MM.1S (cell line): Measurements from ENCODE around the gene RNF208.

Experiments used
- EZH2 ChIP-seq: fragments of 300-600 bp; sonication (generic); optimal IDR thresholded peaks from 2 replicates; pipeline ENCODE3; 2017; ENCODE audit warnings: low read depth, mild to moderate bottlenecking, antibody characterized with exemption, low read length, mixed read lengths
- EZH2phosphoT487 ChIP-seq: fragments of 300-600 bp; sonication (generic); IDR thresholded peaks from 2 replicates; pipeline ENCODE4 v1.6.1; 2018; ENCODE audit warnings: antibody characterized with exemption, low read length
- TF ChIP-seq, protein P1 (sequence below): fragments of 300-600 bp; sonication (generic); IDR thresholded peaks from 2 replicates; pipeline ENCODE4 v1.5.1; 2016; ENCODE audit warnings: antibody characterized with exemption, low read length, mixed read lengths

GRCh38 chr9:137242269-137243203 lies 20.5 kb upstream of the RNF208 start:
- TF ChIP-seq, protein P1, sequence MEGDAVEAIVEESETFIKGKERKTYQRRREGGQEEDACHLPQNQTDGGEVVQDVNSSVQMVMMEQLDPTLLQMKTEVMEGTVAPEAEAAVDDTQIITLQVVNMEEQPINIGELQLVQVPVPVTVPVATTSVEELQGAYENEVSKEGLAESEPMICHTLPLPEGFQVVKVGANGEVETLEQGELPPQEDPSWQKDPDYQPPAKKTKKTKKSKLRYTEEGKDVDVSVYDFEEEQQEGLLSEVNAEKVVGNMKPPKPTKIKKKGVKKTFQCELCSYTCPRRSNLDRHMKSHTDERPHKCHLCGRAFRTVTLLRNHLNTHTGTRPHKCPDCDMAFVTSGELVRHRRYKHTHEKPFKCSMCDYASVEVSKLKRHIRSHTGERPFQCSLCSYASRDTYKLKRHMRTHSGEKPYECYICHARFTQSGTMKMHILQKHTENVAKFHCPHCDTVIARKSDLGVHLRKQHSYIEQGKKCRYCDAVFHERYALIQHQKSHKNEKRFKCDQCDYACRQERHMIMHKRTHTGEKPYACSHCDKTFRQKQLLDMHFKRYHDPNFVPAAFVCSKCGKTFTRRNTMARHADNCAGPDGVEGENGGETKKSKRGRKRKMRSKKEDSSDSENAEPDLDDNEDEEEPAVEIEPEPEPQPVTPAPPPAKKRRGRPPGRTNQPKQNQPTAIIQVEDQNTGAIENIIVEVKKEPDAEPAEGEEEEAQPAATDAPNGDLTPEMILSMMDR: no peak
- TF ChIP-seq EZH2 (no peak), EZH2phosphoT487 (no peak)
